Neural cell (in vitro differentiated cells): ENCODE measurements around the gene NADK2. TPM values are rescaled to one million over a fixed set of nuclear protein-coding genes. Genes with fewer than 3 reads are reported as not detected.

Experiments
- H2AFZ ChIP-seq: fragments of 200-600, 300-800 bp; sonication (generic), shearing (Covaris generic); 2 replicates; pipeline ENCODE4 v1.6.0; 2014; ENCODE audit warnings: low read depth, mild to moderate bottlenecking, antibody characterized with exemption, low read length, moderate library complexity
- H3F3A ChIP-seq: fragments of 200-600 bp; shearing (Covaris generic); 2 replicates; pipeline ENCODE4 v1.6.1; 2016; ENCODE audit warnings: mild to moderate bottlenecking, moderate library complexity, mixed read lengths, antibody characterized with exemption, low read length; ENCODE audit not compliant: insufficient read depth, poor library complexity, severe bottlenecking
- H3K27ac ChIP-seq: fragments of 200-600, 300-800 bp; sonication (generic), shearing (Covaris generic); 2 replicates; pipeline ENCODE4 v1.5.1; 2014; ENCODE audit warnings: mild to moderate bottlenecking, low read length, moderate library complexity
- H3K27me3 ChIP-seq: fragments of 300-800, 200-600 bp; sonication (generic), shearing (Covaris generic); 2 replicates; pipeline ENCODE4 v1.6.0; 2014; ENCODE audit warnings: mild to moderate bottlenecking, low read depth, low read length, moderate library complexity; ENCODE audit not compliant: insufficient read depth
- H3K36me3 ChIP-seq: fragments of 300-800, 200-600 bp; sonication (generic), shearing (Covaris generic); 2 replicates; pipeline ENCODE4 v1.5.1; 2014; ENCODE audit warnings: mild to moderate bottlenecking, antibody characterized with exemption, low read length, moderate library complexity; ENCODE audit not compliant: insufficient read depth
- H3K4me2 ChIP-seq: fragments of 300-800, 200-600 bp; sonication (generic), shearing (Covaris generic); 2 replicates; pipeline ENCODE4 v1.6.0; 2014; ENCODE audit warnings: mild to moderate bottlenecking, low read length
- H3K4me3 ChIP-seq: fragments of 300-800, 200-600 bp; sonication (generic), shearing (Covaris generic); 2 replicates; pipeline ENCODE4 v1.5.1; 2014; ENCODE audit warnings: mild to moderate bottlenecking, low read length, moderate library complexity
- H3K79me2 ChIP-seq: fragments of 200-600 bp; shearing (Covaris generic); replicated peaks from 2 replicates; pipeline ENCODE4 v1.6.0; 2014; ENCODE audit warnings: mild to moderate bottlenecking, low read length, moderate library complexity; ENCODE audit not compliant: insufficient read depth
- H3K9ac ChIP-seq: fragments of 300-800, 200-600 bp; sonication (generic), shearing (Covaris generic); 2 replicates; pipeline ENCODE4 v1.6.1; 2016; ENCODE audit warnings: mild to moderate bottlenecking, low read length, mixed read lengths
- H3K9me2 ChIP-seq: fragments of 200-600 bp; shearing (Covaris generic); 2 replicates; pipeline ENCODE4 v1.6.1; 2016; ENCODE audit warnings: mild to moderate bottlenecking, low read length, mixed read lengths; ENCODE audit not compliant: insufficient read depth
- H3K9me3 ChIP-seq: fragments of 200-600, 300-800 bp; sonication (generic), shearing (Covaris generic); 2 replicates; pipeline ENCODE4 v1.6.1; 2016; ENCODE audit warnings: mild to moderate bottlenecking, mixed run types, low read length, moderate library complexity, mixed read lengths
- H4K20me1 ChIP-seq: fragments of 200-600 bp; shearing (Covaris generic); 2 replicates; pipeline ENCODE4 v1.6.1; 2016; ENCODE audit warnings: mild to moderate bottlenecking, mixed run types; ENCODE audit not compliant: insufficient read depth
- CTCF ChIP-seq: fragments of 450-650 bp; IDR thresholded peaks from 2 replicates; pipeline ENCODE4 v1.5.1; 2014; ENCODE audit warnings: antibody characterized with exemption, mild to moderate bottlenecking, moderate library complexity; ENCODE audit not compliant: poor library complexity, severe bottlenecking
- EP300 ChIP-seq: fragments of 450-650 bp; conservative IDR thresholded peaks from 2 replicates; pipeline ENCODE4 v1.6.1; 2014; ENCODE audit warnings: antibody characterized with exemption, mild to moderate bottlenecking, moderate library complexity; ENCODE audit not compliant: poor library complexity, severe bottlenecking
- EZH2 ChIP-seq: fragments of 200-600, 300-800 bp; shearing (Covaris generic), sonication (generic); IDR thresholded peaks from 2 replicates; pipeline ENCODE4 v1.6.1; 2014; ENCODE audit warnings: antibody characterized with exemption, low read length, borderline replicate concordance, mild to moderate bottlenecking; ENCODE audit not compliant: insufficient read depth, poor library complexity, severe bottlenecking
- MXI1 ChIP-seq: fragments of 450-650 bp; conservative IDR thresholded peaks from 2 replicates; pipeline ENCODE4 v1.6.1; 2014; ENCODE audit warnings: antibody characterized with exemption, mild to moderate bottlenecking; ENCODE audit not compliant: poor library complexity, severe bottlenecking
- POLR2AphosphoS5 ChIP-seq: IDR thresholded peaks from 2 replicates; pipeline ENCODE4 v1.6.1; 2012
- RAD21 ChIP-seq: fragments of 450-650 bp; conservative IDR thresholded peaks from 2 replicates; pipeline ENCODE4 v1.6.1; 2014; ENCODE audit warnings: antibody characterized with exemption, mild to moderate bottlenecking, moderate library complexity
- REST ChIP-seq: IDR thresholded peaks from 2 replicates; pipeline ENCODE4 v1.6.1; 2012; ENCODE audit warnings: borderline replicate concordance
- SMC3 ChIP-seq: fragments of 450-650 bp; conservative IDR thresholded peaks from 2 replicates; pipeline ENCODE4 v1.6.1; 2014; ENCODE audit warnings: antibody characterized with exemption, mild to moderate bottlenecking, moderate library complexity; ENCODE audit not compliant: poor library complexity
- TAF1 ChIP-seq: IDR thresholded peaks from 2 replicates; pipeline ENCODE4 v1.6.1; 2012; ENCODE audit warnings: low read depth
- polyA plus RNA-seq: library from polyadenylated mRNA; depleted of rRNA; stranded (reverse); fragments of >200 nt; gene quantifications from 2 replicates; pipeline ENCODE4 v1.2.3, GENCODE V29; 2014

The NADK2 gene
- polyA plus RNA-seq, 1 donor from 2014 or later: 66.8 TPM

- Histone ChIP-seq H3K9me2 (no peaks in the 10 kb centered on the region), H3K9ac (no peak overlapping the region), H3K36me3 (peaks cover 18% of the 10 kb centered on the region), H3K9me3 (no peaks in the 10 kb centered on the region), H3K79me2 (peaks cover 28% of the 10 kb centered on the region), H3K4me3 (no peak overlapping the region), H3K27me3 (no peaks in the 10 kb centered on the region), H3K27ac (no peak overlapping the region), H4K20me1 (no peaks in the 10 kb centered on the region), H3K4me2 (no peak overlapping the region), H3F3A (no peaks in the 10 kb centered on the region), H2AFZ (no peak overlapping the region)
- TF ChIP-seq EZH2 (no peak), MXI1 (no peak), POLR2AphosphoS5 (no peak), REST (no peak), SMC3 (no peak), TAF1 (no peak), RAD21 (no peak), EP300 (no peak), CTCF (no peak)
Observed at GRCh38 chr5:36156121-36156601, 85.6 kb downstream of the NADK2 start.

GRCh38 chr5:36155291-36155690 is 86.4 kb downstream of the NADK2 start:
- no peaks in the 10 kb centered on the region for H4K20me1 ChIP-seq
- no peaks in the 10 kb centered on the region for H3K9me3 ChIP-seq
- H3K9me2 ChIP-seq: no peaks in the 10 kb centered on the region
- no peak overlapping the region for H3K4me3 ChIP-seq
- H3K27ac ChIP-seq: no peak overlapping the region
- H3K4me2 ChIP-seq: no peak overlapping the region
- no peak overlapping the region for H2AFZ ChIP-seq
- H3K36me3 ChIP-seq: peaks cover 18% of the 10 kb centered on the region
- H3K27me3 ChIP-seq: no peaks in the 10 kb centered on the region
- H3F3A ChIP-seq: no peaks in the 10 kb centered on the region
- peaks cover 29% of the 10 kb centered on the region for H3K79me2 ChIP-seq
- TF ChIP-seq RAD21: no peak
- TF ChIP-seq CTCF: no peak
- TF ChIP-seq TAF1: no peak
- TF ChIP-seq EP300: no peak
- TF ChIP-seq MXI1: no peak
- no peak for TF ChIP-seq POLR2AphosphoS5
- TF ChIP-seq REST: no peak
- TF ChIP-seq SMC3: no peak
- TF ChIP-seq EZH2: no peak
- no peak overlapping the region for H3K9ac ChIP-seq
